ENCODE measurements around the gene IL31RA. TPM values are rescaled to one million over a fixed set of nuclear protein-coding genes. Genes with fewer than 3 reads are reported as not detected.

The IL31RA gene
- total and polyA plus RNA-seq, 2 of the 13 experiments (the other 11 are each of a cell fraction or from before 2014, with no cell fraction given) = not detected

GRCh38 chr5:55934115-55934613, 83.0 kb downstream of the IL31RA start (continued):
- peak; percentile 88 for TF ChIP-seq FOXA1 (IDR thresholded peaks at IDR 0.05)
- TF ChIP-seq FOXA1 (CRISPR knock-in tag; IDR thresholded peaks at IDR 0.05) = peak; percentile 96
- TF ChIP-seq ZNF670 (CRISPR knock-in tag; IDR thresholded peaks at IDR 0.05; ENCODE audit: borderline replicate concordance) = peak; percentile 89
- no peak for TF ChIP-seq ZNF737 (CRISPR knock-in tag; IDR thresholded peaks at IDR 0.05; ENCODE audit: borderline replicate concordance)
- TF ChIP-seq ZNF292 (CRISPR knock-in tag; IDR thresholded peaks at IDR 0.05; ENCODE audit: borderline replicate concordance, low read depth) = peak; percentile 68; the same call in 1 of the 2 replicates
- TF ChIP-seq ZNF616 (CRISPR knock-in tag; IDR thresholded peaks at IDR 0.05; ENCODE audit: low read depth) = no peak
- no peak for TF ChIP-seq ZNF639 (CRISPR knock-in tag; conservative IDR thresholded peaks at IDR 0.05)
- TF ChIP-seq ELK4 (CRISPR knock-in tag; IDR thresholded peaks at IDR 0.05; ENCODE audit: borderline replicate concordance) = no peak
- peak; percentile 42 to 44; a peak in 2 of 4 replicates for TF ChIP-seq POLR2A (IDR thresholded peaks at IDR 0.05; ENCODE audit: insufficient read depth in 1 of 2, low read depth in 2 of 2, low read length in 2 of 2)
- TF ChIP-seq NKX3-1 (CRISPR knock-in tag; IDR thresholded peaks at IDR 0.05) = peak; percentile 88
- TF ChIP-seq RORA (CRISPR knock-in tag; IDR thresholded peaks at IDR 0.05) = peak; percentile 97
- TF ChIP-seq ZBTB43 (CRISPR knock-in tag; conservative IDR thresholded peaks at IDR 0.05) = peak; percentile 91; the same call in 1 of the 2 replicates
- TF ChIP-seq JDP2 (CRISPR knock-in tag; IDR thresholded peaks at IDR 0.05; ENCODE audit: borderline replicate concordance) = peak; percentile 88; the same call in 1 of the 2 replicates
- peak; percentile 89 for TF ChIP-seq SIX1 (CRISPR knock-in tag; IDR thresholded peaks at IDR 0.05; ENCODE audit: borderline replicate concordance)
- TF ChIP-seq ZNF703 (CRISPR knock-in tag; IDR thresholded peaks at IDR 0.05; ENCODE audit: borderline replicate concordance) = peak; percentile 99
- peak; percentile 100 for TF ChIP-seq RARA (CRISPR knock-in tag; IDR thresholded peaks at IDR 0.05)
- TF ChIP-seq, protein P1, sequence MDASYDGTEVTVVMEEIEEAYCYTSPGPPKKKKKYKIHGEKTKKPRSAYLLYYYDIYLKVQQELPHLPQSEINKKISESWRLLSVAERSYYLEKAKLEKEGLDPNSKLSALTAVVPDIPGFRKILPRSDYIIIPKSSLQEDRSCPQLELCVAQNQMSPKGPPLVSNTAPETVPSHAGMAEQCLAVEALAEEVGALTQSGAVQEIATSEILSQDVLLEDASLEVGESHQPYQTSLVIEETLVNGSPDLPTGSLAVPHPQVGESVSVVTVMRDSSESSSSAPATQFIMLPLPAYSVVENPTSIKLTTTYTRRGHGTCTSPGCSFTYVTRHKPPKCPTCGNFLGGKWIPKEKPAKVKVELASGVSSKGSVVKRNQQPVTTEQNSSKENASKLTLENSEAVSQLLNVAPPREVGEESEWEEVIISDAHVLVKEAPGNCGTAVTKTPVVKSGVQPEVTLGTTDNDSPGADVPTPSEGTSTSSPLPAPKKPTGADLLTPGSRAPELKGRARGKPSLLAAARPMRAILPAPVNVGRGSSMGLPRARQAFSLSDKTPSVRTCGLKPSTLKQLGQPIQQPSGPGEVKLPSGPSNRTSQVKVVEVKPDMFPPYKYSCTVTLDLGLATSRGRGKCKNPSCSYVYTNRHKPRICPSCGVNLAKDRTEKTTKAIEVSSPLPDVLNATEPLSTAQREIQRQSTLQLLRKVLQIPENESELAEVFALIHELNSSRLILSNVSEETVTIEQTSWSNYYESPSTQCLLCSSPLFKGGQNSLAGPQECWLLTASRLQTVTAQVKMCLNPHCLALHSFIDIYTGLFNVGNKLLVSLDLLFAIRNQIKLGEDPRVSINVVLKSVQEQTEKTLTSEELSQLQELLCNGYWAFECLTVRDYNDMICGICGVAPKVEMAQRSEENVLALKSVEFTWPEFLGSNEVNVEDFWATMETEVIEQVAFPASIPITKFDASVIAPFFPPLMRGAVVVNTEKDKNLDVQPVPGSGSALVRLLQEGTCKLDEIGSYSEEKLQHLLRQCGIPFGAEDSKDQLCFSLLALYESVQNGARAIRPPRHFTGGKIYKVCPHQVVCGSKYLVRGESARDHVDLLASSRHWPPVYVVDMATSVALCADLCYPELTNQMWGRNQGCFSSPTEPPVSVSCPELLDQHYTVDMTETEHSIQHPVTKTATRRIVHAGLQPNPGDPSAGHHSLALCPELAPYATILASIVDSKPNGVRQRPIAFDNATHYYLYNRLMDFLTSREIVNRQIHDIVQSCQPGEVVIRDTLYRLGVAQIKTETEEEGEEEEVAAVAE (CRISPR knock-in tag; IDR thresholded peaks at IDR 0.05; ENCODE audit: borderline replicate concordance) = peak; percentile 89; the same call in 1 of the 2 replicates
- TF ChIP-seq ZNF891 (CRISPR knock-in tag; IDR thresholded peaks at IDR 0.05) = no peak
- no peak for TF ChIP-seq ZNF780A (CRISPR knock-in tag; IDR thresholded peaks at IDR 0.05)
- TF ChIP-seq HIVEP1 (CRISPR knock-in tag; IDR thresholded peaks at IDR 0.05) = peak; percentile 91
- TF ChIP-seq NAIF1 (CRISPR knock-in tag; IDR thresholded peaks at IDR 0.05; ENCODE audit: borderline replicate concordance) = peak; percentile 72
- TF ChIP-seq RFX1 (IDR thresholded peaks at IDR 0.05) = no peak

All from HepG2 (cell line).